ENCODE results near the gene BRD4. TPM values are rescaled to one million over a fixed set of nuclear protein-coding genes. Genes with fewer than 3 reads are reported as not detected.

Gene BRD4
- total RNA-seq, 1 donor from 2014 or later: 104 TPM

DNA sequence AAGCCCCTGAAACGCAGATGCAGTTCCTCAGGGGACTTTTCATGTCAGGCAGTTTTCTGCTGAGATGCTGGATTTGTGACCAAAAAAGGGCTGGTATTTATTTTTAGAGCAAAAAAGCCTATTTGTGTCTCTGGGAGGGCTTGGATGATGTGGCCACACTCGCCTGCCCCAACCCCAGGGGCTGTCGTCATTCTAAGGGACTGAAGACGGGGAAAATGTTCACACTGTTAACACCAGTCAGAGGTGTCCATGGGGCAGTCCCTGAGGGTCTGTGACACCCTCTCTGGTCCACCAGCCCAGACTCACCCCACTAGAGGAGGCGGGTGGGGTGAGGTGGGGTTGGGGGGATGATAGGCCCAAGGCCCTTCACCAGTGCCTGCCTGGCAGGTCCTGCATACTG is 84.2 kb downstream of the BRD4 start:
- Histone ChIP-seq H3K4me1 (peaks cover 70% of the 10 kb centered on the region), H3K4me3 (no peak overlapping the region), H3K36me3 (peaks cover 87% of the 10 kb centered on the region), H3K27ac (peak overlapping the region; percentile 83), H3K9me3 (no peaks in the 10 kb centered on the region), H3K27me3 (ENCODE audit: low read depth) (no peaks in the 10 kb centered on the region)
- DNase-seq (no peak), ATAC-seq (no peak)
- TF ChIP-seq, protein P1, sequence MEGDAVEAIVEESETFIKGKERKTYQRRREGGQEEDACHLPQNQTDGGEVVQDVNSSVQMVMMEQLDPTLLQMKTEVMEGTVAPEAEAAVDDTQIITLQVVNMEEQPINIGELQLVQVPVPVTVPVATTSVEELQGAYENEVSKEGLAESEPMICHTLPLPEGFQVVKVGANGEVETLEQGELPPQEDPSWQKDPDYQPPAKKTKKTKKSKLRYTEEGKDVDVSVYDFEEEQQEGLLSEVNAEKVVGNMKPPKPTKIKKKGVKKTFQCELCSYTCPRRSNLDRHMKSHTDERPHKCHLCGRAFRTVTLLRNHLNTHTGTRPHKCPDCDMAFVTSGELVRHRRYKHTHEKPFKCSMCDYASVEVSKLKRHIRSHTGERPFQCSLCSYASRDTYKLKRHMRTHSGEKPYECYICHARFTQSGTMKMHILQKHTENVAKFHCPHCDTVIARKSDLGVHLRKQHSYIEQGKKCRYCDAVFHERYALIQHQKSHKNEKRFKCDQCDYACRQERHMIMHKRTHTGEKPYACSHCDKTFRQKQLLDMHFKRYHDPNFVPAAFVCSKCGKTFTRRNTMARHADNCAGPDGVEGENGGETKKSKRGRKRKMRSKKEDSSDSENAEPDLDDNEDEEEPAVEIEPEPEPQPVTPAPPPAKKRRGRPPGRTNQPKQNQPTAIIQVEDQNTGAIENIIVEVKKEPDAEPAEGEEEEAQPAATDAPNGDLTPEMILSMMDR (IDR thresholded peaks at IDR 0.05): no peak
- intact Hi-C loops (cut with DNase I): no loop called here

DNA sequence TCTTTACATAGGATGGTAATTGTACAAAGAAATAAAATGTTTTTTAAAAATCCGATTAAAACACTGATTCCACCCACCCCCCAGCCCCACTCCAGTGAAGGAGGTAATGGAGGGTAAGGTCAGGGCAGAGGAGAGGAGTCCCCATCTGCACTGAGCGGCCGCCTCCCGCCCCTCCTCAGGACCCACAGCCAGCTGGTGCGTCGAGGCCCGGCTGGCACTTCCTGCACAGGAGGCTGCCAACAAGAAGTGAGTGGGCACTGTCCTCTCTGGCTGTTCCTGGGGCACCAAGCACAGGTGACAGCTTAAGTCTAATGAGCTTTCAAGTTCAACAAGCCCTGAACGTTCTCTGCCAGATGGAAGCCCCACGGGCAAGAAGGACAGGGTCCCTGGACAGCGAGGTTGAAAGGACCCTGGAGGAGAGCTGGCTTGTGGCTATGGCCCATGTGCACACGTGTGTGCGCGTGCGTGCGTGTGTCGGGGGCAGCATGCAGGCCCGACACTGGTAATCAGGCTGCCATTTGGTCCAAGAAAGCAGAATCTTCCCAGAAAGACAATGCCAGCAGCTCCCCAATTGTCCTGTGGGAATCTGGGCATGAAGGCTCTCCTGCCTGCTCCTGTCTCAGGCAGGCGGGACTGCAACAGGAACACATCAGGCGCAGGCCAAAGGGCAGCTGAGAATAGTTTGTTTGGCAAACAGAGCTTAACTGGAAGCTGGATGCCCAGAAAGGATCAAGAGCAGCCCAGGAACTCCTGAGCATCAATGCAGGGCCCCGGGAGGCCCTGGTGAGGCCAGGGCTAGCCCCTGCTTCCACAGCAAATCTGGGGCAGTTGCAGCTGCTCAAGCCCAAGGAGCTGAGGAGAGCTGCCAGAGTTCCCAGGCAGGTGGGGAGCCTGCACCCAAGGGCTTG is 85.0 kb downstream of the BRD4 start:
- Histone ChIP-seq H3K4me1 (peaks cover 62% of the 10 kb centered on the region), H3K36me3 (peaks cover 84% of the 10 kb centered on the region), H3K27me3 (ENCODE audit: low read depth) (no peaks in the 10 kb centered on the region), H3K9me3 (no peaks in the 10 kb centered on the region), H3K27ac (peak overlapping the region; percentile 83), H3K4me3 (no peak overlapping the region)
- DNase-seq (no peak), ATAC-seq (no peak)
- TF ChIP-seq, protein P1 (IDR thresholded peaks at IDR 0.05): no peak
- intact Hi-C loops (cut with DNase I): no loop called here

DNA sequence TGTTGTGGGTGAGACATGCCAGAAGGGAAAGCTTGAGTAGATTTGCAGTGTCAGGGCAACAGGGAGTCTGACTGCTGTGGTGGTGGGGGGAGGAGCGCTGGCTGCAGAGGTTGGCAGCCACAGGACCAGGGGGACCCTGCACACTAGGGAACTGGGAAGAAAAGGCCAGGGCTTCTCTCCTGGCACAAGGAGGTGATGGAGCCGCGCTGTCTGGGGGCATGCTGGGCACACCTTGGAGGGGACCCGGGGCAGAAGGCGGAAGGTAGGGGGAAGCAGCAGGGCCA is 86.2 kb downstream of the BRD4 start:
- TF ChIP-seq, protein P1 (IDR thresholded peaks at IDR 0.05): no peak
- ATAC-seq (no peak), DNase-seq (no peak)
- no peaks in the 10 kb centered on the region for H3K9me3 ChIP-seq
- H3K36me3 ChIP-seq: peaks cover 85% of the 10 kb centered on the region
- peaks cover 51% of the 10 kb centered on the region for H3K4me1 ChIP-seq
- H3K27ac ChIP-seq: peak overlapping the region; percentile 83
- H3K4me3 ChIP-seq: no peak overlapping the region
- intact Hi-C loops (cut with DNase I): no loop called here
- no peaks in the 10 kb centered on the region for H3K27me3 ChIP-seq (ENCODE audit: low read depth)

DNA sequence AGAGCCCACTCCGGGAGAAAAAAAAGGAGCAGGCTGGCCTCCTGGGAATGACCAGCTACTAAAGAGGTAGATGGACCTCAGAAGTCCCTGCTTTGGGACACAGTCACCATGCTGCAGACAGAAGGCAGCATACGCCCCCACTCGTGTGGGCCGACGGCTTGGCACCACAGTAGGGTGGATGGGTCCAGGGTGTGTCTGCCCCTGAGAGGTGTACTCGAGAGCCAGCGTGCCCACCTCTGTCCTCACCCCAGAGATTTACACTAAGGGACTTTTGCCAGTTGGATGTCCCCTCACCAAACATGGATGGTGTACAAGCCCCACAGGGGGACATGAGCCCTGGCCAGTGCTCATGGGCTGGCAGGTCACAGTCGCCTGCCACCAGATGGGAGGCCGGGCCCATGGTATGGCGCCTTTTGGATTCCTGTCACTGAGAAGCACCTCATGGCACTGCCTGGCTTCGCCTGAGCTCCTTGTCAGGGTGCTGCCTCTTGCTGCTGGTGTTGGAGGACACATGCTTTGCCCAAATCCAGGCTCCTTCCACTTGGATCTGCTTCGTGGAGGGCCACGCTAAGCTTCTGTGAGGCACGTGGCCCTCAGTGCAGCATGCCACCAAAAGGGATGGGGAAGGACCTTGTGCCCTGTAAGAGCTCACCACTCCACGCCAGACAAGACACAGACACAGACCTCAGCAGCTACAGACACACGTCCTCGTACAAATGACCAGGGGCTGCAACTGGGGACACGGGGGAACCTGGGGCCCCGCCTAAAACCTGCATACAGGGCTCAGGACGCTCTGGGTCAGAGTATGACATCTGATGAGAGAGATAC is 86.8 kb downstream of the BRD4 start:
- TF ChIP-seq, protein P1 (IDR thresholded peaks at IDR 0.05): no peak
- intact Hi-C loops (cut with DNase I): no loop called here
- Histone ChIP-seq H3K4me1 (peaks cover 45% of the 10 kb centered on the region), H3K9me3 (no peaks in the 10 kb centered on the region), H3K4me3 (no peak overlapping the region), H3K27me3 (ENCODE audit: low read depth) (no peaks in the 10 kb centered on the region), H3K36me3 (peaks cover 91% of the 10 kb centered on the region), H3K27ac (peak overlapping the region; percentile 83)
- no peak for DNase-seq
- no peak for ATAC-seq

DNA sequence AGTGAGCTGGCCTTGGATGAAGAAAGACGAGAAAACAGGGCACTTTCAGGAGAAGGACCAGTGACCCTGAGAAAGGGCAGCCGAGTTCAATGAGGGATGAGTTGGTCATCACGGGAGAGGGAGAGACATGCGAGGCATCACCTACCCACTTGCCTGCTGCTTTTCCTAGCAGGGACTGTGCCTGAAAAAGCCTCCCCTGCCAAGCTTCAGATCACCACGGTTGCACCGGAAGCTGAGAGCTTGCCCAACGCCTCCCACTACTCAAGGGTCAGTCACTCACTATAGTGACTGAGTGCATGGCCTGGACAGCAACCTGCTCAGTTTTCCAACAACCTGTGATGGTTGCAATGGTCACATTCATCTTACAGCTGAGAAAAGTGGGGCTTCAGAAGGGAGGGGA is 87.5 kb downstream of the BRD4 start:
- TF ChIP-seq, protein P1 (IDR thresholded peaks at IDR 0.05): no peak
- no peaks in the 10 kb centered on the region for H3K9me3 ChIP-seq
- no peak overlapping the region for H3K4me3 ChIP-seq
- peaks cover 38% of the 10 kb centered on the region for H3K4me1 ChIP-seq
- intact Hi-C loops (cut with DNase I): no loop called here
- peaks cover 94% of the 10 kb centered on the region for H3K36me3 ChIP-seq
- DNase-seq (no peak), ATAC-seq (no peak)
- H3K27ac ChIP-seq: peak overlapping the region; percentile 6
- no peaks in the 10 kb centered on the region for H3K27me3 ChIP-seq (ENCODE audit: low read depth)

All from lower lobe of right lung (tissue), 2 donors.